Superior temporal gyrus (tissue), 1 donor: Measurements from ENCODE around the gene DEFB114.

ENCODE experiments used
- DNase-seq: peaks from one replicate; pipeline ENCODE4 v3.0.0-alpha.2; 2016; ENCODE audit errors: extremely low spot score

DEFB114 gene

GRCh38 chr6:49937017-49937416 is 26.9 kb downstream of the DEFB114 start:
- DNase-seq, result no peak

DNA sequence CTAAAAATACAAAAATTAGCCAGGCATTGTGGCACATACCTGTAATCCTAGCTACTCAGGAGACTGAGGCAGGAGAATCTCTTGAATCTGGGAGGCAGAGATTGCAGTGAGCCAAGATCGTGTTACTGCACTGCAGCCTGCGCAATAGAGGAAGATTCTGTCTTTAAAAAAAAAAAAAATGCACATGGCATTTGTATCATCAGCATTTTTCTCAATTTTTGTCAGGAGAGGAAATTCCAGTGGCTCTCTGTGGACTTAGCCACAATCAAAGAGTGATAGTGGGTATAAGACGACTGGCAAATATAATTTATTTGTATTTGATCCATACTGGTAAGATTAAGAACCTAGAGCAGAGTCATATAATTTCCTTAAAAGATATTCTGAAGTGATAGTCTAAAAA is 28.6 kb downstream of the DEFB114 start:
- DNase-seq, result no peak

DNA sequence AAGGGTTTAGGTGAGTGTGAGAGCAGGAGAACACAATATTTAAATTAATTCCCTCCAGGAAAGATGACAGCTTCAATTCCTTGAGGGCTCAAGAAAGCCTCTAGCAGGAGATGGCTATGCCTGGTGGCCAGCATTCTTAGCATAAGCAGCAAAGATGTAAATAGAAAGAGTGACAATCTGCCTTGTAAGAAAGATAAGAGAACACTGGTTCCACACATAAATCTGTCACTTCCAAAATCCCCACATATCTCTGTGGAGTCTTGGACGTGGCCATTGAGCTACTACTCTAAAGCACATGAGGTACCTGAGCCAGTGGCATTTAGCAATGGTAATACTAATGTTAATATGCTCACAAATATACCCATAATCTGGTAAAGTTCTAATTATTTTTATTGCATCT is 29.2 kb downstream of the DEFB114 start:
- DNase-seq, result no peak

GRCh38 chr6:49933526-49933925 is 30.4 kb downstream of the DEFB114 start:
- no peak for DNase-seq

DNA sequence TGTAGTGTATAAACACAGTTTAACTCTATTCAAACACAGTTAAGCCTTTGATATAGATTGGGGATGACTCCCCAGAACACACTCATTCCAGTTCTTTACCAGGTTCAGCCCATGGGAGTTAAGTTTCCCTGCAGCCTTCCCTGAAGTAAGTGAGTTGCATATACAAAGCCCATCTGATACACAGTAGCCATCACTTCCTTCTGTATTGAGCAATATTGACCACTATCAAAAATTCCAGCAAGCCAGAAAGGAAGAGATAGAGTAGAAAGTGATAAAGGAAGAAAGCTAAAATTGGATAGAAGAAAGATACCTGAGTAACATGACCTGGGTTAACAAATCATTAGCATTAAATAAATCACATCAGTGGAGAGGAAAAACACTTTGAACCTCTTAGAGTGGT is 34.6 kb downstream of the DEFB114 start:
- DNase-seq, result no peak

DNA sequence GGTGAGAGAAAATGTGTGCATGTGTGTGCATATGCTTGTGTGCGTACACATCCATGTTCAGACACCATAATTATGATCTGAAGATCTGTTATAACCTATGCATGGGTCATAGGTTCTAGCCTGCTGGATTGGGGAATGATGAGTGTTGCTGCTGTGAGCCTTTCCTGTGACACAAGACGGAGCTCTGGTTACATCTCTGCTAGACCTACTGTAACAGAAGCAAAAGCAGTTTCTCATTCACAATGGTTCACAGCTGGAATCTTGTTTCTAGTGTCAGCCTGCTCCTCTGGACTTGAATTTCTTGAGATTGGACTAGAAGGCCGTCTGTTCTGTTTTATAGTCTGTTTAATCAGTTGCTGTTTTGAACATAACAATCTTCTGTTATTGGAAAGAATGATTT is 40.1 kb downstream of the DEFB114 start:
- DNase-seq, result no peak

GRCh38 chr6:49919935-49920644 is 43.9 kb downstream of the DEFB114 start:
- DNase-seq, result no peak

- no peak for DNase-seq
Measured at GRCh38 chr6:49919261-49919660, 44.7 kb downstream of the DEFB114 start.

GRCh38 chr6:49918787-49919186 is 45.2 kb downstream of the DEFB114 start:
- no peak for DNase-seq

- DNase-seq, result peak; percentile 21
Measured at GRCh38 chr6:49915035-49915434, 48.9 kb downstream of the DEFB114 start.

DNA sequence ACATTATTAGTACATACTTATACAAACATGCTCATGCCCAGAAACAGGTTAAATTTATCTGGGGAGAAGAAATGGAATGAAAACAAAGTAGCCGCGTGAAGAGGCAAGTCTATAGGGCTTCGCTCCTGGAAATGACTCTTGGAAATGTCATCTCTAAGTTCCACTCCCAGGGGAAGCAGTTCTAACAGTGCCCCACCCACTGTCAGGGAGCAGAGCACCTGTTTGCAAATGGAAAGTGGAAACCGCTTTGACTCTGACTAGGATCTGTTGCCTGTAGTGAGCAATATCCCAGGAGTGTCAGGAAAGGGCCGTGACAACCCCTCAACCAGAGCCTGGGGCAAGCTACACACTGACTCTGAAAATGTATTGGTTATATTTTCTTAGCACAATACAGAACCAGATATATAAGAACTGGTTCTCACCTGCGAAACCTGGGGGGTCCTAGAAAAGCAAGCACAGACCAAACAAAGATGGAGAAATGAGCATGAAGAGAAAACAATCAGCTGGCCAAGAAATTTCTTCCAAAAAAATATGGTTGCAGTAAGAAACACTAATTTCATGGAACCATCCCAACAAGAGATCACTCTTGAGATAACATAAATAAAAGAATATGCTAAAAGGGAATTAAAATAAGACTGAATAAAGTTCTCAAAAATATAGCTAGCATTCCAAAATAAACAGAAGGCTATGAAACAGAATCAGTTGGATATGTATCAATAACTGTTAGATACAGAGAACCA is 50.2 kb downstream of the DEFB114 start:
- DNase-seq, result no peak

DNA sequence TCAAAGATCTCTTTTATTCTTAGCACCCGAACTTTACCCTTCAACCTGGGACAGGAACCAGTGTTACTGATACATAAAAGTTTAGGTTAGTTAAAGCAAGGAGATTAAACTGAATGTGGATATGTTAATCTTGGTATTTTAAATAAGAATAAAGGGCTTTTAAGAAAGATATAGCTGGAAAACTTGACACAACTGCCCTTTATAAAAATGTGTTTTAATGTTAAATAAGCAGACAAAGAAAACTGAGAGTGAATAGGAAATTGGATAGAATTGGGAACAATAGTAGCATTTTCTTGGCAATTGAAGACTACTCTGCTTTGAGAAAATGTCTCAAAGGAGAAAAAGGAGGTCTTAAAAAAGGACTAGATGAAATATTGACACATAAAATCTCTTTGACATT is 51.8 kb downstream of the DEFB114 start:
- DNase-seq, result no peak

DNA sequence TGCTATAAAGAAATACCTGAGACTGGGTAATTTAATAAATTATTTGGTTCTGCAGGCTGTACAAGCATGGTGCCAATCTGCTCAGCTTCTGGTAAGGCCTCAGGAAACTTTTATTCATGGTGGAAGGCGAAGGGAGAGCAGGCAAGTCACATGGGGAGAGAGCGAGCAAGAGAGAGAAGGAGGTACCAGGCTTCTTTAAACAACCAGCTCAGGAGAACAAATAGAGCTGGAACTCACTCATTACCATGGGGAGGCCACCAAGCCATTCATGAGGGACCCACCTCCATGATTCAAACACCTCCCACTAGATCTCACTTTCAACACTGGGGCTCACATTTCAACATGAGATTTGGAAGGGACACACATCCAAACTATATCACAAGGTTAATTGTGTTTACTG is 52.7 kb downstream of the DEFB114 start:
- no peak for DNase-seq
